Endothelial cell of umbilical vein (primary cell): ENCODE results near the gene ACIN1.
A peak's percentile ranks its signal among the peaks of the same experiment; 100 is the strongest.

Experiments used
- CTCF ChIP-seq, 2 donors: IDR thresholded peaks; 1 replicate in 1 of 2; 2 replicates in 1 of 2; pipeline ENCODE4 v1.5.1; 2011; ENCODE audit warnings: low read length in 2 of 2, mild to moderate bottlenecking in 2 of 2, moderate library complexity in 2 of 2, control low read depth in 1 of 2, inconsistent platforms in 1 of 2, low read depth in 1 of 2; ENCODE audit not compliant: insufficient read depth in 1 of 2; ENCODE audit errors: extremely low read depth in 1 of 2
- EZH2 ChIP-seq: IDR thresholded peaks from 2 replicates; pipeline ENCODE4 v1.6.1; 2012; ENCODE audit warnings: borderline replicate concordance, low read depth, mild to moderate bottlenecking, moderate library complexity, low read length, inconsistent platforms; ENCODE audit not compliant: severe bottlenecking
- MAX ChIP-seq: IDR thresholded peaks from 2 replicates; pipeline ENCODE4 v1.6.1; 2011; ENCODE audit not compliant: insufficient read depth, insufficient read length
- POLR2A ChIP-seq: IDR thresholded peaks from 2 replicates; pipeline ENCODE4 v1.6.1; 2012; ENCODE audit warnings: low read depth, mild to moderate bottlenecking, control low read depth, low read length
- POLR2AphosphoS5 ChIP-seq: IDR thresholded peaks from 2 replicates; pipeline ENCODE4 v1.6.1; 2012; ENCODE audit warnings: low read depth, mild to moderate bottlenecking, control low read depth, low read length, moderate library complexity; ENCODE audit not compliant: insufficient read depth

- TF ChIP-seq POLR2A, result peak; percentile 32
- peak in 1 of 2 donors; percentile 1 for TF ChIP-seq CTCF (IDR thresholded peaks at IDR 0.05; ENCODE audit: extremely low read depth in 1 of 2, insufficient read depth in 1 of 2, low read depth in 1 of 2, low read length in 2 of 2)
- no peak for TF ChIP-seq EZH2
- peak; percentile 39 for TF ChIP-seq MAX
- peak; percentile 50 for TF ChIP-seq POLR2AphosphoS5
Measured at GRCh38 chr14:23078692-23079116, 16.2 kb downstream of the ACIN1 start.
